Activated T-cell treated with anti-CD3 and anti-CD28 coated beads, Interleukin-2, amount 50 U/mL, for 48 hours (primary cell): Measurements from ENCODE around the gene NMS.

Source experiments
- DNase-seq, 2 experiments: peaks; one replicate each; pipeline ENCODE4 v3.0.0-alpha.2; 2020

Gene NMS

DNA sequence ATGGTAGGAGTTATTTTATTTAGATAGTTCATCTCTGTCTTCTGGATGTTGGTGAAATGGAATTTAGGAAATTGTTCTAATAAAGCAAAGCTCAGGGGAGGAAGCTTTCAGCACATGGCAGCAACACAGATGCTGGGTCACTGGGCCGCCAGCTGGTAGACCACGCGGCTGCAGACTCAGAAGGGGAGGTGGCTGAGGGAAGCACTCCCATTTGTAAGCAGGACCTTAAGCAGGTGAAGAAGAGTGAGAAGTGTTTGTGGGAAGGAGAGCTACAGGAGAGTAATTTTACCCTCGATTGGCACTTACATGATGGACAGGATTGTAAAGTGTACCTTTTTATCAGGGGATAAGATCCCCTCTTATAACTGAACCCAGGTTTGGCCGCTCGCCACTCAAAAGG, 24.4 kb downstream of the NMS start:
- no peak for DNase-seq

DNA sequence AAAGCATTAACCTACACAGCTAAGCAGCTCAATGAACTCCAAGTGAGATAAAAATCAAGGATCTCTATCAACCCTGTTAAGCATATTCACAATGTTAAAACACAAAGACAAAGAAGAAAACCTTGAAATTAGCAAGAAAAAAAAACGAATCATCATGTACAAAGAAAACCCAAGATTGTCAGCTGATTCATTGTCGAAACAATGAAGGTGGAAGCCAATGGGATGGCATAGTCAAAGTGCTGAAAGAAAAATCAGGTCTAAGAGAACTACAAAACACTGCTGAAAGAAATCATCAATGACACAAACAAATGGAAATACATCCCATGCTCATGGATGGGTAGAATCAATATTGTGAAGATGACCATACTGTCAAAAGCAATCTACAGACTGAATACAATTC, 32.5 kb downstream of the NMS start:
- DNase-seq, result no peak

DNA sequence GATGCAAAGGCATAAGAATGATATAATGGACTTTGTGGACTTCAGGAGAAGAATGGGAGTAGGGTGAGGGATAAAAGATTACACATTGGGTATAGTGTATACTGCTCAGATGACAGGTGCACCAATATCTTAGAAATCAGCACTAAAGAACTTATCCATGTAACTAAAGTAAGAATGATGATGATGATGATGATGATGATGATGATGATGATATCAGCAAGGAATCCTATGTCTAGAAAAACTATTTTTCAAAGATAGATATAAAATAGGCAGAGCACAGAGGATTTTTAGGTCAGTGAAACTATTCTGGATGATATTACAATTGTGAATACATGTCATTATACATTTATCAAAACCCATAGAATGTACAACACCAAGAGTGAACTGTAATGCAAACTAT, 34.3 kb downstream of the NMS start:
- no peak for DNase-seq

DNA sequence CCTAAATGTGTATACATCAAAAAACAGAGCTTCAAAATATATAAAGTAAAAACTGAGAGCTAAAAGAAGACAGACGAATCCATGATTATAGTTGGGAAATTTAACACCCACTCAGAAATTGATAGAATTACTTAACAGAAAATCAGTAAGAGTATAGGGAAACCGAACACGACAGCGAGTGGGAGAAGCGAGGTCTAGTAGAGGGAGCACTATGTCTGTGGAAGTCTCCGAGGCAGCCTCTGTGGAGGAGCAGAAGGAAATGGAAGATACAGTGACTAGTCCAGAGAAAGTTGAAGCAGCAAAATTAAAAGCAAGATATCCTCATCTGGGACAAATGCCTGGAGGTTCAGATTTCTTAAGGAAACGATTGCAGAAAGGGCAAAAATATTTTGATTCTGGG, 38.8 kb downstream of the NMS start:
- no peak for DNase-seq

DNA sequence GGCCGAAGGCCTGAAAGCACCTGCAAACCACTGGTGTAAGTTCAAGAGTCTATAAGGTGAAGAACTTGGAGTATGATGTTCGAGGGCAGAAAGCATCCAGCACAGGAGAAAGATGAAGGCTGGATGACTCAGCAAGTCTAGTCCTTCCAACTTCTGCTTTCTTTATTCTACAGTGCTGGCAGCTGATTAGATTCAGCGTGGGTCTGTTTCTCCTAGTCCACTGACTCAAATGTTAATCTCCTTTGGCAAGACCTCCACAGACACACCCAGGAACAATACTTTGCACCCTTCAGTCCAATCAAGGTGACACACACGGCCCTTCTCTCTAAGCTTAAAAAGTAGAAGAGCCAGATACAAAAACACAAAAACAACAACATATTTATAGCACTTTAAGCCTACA, 43.4 kb downstream of the NMS start:
- DNase-seq, result no peak

DNA sequence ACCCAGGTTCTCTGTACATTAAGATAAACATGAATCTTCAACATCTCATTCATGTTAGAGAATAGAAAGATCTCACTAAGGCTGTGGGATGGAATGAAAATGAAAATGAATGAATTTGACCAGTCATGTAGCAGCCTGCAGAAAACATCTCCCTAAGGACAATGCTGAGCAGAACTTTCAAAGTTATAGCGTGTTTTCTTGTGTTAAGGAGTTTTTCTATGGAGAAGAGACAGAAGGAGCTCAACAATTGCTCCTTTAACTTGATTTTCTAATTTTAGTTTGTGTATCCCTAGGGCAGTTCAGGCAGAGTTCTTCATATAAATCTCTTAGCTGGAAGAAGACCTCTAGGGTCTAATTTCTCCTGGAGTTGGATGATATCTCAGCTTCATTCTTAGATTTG, 47.3 kb downstream of the NMS start:
- DNase-seq, result no peak

DNA sequence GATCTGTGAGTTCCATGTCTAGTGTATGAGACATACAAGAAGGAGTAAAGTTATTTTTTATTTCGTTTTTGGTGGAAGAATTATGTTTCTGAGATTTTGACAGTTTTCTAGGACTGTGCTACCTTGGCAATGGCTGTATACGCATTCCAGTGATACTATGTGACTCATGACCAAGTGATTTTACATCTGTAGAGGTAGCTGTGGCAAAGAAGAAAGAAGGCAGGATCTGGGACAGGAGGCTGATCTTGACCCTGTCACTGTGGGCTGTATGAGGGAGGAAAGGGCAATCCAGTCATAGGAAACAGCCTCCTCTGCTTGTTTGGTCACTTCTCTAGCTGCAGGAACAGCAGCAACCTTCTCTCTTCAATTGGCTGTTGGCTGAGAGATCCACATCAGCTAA, 48.5 kb downstream of the NMS start:
- no peak for DNase-seq

DNA sequence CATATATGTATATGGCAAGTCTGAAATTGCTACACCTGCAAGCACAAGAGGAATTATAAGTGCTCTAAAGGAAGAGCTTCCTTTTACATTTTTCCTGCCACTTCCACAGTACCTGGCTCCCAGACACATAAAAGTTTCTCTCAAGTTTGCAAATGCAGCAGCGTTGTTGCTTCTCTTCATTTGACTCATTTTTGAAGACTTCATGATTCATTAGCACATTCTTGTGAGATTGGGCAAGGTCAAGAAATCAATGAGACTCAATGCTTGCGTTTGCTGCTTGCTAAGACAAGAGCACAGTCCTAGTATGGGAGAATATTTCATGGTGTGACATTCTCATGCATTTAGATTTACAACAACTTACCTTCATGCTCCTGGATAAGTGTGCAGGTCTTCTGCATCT, 49.9 kb downstream of the NMS start:
- DNase-seq, result no peak

DNA sequence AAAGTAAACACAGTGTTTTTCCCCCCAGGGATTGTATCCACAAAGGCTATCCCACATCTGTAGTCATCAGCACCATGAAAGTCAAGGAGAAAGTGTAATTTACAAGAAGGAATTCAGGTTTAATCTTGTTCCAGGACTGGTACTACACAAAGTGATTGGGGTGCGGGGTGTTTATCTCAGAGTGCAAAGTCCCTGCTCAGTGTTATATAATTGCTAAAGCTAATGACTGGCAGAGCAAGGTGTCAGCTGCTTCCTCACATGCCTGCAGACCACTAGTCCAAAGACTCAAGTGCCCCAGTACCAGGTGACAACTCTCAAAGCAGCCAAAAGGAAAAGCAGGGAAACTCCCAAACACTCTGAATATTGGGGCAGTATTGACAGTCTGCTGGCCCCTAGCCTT, 52.1 kb downstream of the NMS start:
- no peak for DNase-seq

DNA sequence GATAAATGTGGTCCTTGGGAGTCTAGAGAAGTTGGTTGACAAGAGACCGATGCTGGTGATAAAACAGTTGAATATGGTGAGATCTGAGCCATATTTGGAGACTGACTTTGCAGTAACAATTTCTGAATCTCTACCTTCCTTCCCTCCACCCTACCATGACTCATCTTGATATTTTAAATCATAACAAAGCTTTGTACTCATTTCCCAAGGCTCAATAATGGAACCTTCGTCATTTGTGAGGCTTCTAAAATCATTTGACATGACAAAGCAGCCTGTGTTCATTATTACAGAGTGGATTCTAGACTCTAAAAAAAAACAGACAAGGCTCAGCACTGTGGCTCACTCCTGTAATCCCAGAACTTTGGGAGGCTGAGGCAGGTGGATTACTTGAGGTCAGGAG, 54.0 kb downstream of the NMS start:
- DNase-seq, result no peak

DNA sequence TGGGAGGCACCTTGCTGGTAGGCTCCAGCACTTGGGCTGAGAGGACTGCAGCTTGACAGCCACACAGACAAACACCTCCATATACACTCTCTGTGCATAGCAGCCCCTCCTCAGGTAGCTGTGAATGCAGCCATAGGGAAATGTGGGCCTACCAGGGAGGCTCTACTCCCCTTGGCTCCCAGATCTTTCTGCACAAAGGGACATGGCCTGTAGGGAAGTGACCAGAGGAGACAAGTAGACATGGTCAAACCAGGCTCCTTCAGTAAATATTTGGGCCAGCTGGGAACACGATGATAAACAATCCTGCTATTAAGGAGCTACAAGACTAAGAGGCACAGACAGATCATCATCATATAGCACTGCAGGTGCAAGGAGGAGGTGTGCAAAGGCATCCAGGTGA, 56.6 kb downstream of the NMS start:
- DNase-seq, result no peak

DNA sequence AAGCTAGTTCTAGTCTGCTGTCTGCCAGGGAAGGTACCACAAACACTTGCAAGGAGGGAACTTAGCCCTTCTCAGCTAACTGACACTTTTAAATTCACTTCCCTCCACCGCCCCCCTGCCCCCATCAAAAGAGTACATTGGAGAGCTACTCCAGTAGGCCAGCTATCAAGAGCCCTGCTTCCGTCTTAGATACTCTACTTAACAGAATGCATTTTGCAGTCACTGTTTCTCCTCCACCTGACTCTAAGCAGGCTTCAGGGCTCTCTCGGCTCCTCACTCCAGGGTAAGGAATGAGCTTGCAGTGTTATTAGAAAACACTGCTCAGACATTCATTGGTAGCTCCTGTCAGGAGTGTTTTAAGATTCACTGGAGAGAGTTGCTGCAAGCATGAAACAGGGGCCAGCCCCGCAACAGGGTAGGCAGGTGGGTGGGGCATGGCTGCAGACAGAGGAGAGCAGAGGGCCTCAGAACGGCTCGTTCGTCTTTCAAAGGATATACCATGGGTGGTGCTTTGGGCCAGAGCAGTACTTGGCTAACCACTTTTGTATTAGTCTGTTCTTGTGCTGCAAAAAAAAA, 57.2 kb downstream of the NMS start:
- DNase-seq, result no peak

DNA sequence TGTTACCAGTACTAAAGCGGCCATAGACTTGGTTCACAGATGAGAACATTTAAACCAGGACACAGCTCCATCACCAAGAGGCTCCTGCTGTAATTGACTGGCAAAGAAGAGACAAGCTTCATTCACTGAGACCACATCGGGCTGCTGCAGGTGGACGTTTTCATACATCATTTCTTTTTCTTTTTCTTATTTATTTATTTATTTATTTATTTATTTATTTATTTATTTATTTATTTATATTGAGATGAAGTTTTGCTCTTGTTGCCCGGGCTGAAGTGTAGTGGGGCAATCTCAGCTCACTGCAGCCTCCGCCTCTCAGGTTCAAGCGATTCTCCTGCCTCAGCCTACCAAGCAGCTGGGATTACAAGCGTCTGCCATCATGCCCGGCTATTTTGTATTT, 58.9 kb downstream of the NMS start:
- no peak for DNase-seq

DNA sequence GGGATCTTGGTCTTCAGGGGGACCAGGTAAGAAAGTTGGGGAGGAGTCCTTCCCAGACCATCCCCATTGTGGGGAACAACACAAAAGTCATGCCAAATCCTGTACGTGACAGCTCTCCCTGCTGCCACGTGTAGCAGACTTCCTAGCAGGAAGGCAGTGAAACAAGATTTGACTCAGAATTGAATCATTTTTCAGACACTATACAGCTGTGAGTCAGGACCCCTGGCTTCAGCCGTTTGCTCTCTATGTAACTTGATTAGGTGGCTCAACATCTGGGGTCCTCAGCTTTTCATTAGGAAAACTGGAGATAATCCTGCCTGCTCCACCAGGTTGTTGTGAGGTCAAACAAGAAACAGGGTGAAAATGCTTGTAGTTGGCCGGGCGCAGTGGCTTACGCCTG, 59.6 kb downstream of the NMS start:
- DNase-seq, result no peak
